HG03558 (cell line): Measurements from ENCODE around the gene PPIL4.
"Not testable (repeated sequence)": the region's sequence is repeated elsewhere in the genome, so short reads cannot be mapped to it uniquely, and the experiment has no call there.

Experiments
- ATAC-seq: cut with Tn5 transposase; IDR thresholded peaks from one replicate; pipeline ENCODE4 v1.9.1; 2021; ENCODE audit warnings: moderate number of reproducible peaks; ENCODE audit not compliant: unreplicated experiment; ENCODE audit errors: extremely low read depth

Gene PPIL4

DNA sequence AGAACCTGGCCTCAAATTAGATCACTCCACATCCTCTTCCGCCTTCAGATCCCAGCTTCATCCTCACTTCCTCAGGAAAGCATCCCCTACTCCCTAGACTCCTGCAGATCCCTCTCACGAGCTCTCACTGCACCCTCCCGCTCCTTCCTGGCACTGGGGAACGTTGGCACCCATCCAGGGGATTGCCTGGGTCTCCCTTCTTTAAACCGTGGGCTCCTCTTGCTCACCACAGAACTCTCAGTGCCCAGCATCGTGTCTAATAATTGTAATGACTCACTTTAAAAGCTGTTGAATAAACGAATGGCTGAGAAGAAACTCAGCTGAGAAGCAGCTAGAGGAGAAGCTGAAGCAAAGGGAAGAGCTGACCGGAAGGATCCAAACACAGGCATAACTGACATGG lies 81.4 kb downstream of the PPIL4 start:
- ATAC-seq = no peak

DNA sequence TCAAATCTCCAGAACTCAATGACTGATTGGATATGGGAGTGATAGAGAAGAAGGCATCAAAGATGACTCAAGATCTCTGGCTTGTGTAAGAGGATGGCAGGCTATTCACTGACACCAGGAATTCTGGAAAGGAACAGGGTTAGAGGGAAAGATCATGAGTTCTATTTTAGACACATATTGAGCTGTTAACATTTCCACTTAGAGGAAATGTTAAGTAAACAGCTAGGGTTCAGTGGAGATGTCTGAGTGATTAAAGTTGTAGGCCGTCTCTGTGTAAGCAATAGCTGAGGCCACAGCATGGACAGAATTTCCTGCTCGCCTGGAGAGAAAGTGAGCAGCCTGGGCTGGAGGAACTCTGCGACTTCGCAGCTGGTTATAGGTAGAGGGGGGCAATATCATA lies 82.1 kb downstream of the PPIL4 start:
- no peak for ATAC-seq

DNA sequence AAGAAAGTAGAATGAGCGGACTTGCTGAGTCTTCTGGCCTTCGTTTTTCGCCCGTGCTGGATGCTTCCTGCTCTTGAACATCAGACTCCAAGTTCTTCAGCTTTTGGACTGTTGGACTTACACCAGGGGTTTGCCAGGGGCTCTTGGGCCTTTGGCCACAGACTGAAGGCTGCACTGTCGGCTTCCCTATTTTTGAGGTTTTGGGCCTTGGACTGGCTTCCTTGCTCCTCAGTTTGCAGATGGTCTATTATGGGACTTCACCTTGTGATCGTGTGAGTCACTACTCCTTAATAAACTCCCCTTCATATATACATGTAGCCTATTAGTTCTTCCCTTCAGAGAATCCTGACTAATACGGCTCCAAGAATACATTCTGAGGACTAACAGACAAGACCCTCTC lies 83.1 kb downstream of the PPIL4 start:
- ATAC-seq = not testable (repeated sequence)

DNA sequence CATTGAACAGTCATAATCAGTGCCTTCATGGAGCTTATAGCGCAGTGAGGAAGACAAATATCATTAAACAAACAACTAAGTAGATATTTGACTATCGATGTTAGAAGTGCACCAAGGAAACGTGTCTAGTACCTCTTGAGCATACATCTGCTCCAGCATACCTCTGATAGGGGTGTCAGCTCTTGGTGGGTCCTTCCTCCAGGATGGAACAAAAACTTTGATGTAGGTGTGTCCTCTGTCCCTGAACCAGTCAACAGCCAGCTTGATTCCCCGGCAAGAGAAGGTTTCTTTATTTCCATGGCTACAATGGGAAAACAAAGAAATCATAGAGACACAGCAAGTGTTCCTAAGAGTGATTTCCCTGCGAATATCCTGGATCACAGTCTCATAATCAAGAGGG lies 84.2 kb downstream of the PPIL4 start:
- no peak for ATAC-seq

DNA sequence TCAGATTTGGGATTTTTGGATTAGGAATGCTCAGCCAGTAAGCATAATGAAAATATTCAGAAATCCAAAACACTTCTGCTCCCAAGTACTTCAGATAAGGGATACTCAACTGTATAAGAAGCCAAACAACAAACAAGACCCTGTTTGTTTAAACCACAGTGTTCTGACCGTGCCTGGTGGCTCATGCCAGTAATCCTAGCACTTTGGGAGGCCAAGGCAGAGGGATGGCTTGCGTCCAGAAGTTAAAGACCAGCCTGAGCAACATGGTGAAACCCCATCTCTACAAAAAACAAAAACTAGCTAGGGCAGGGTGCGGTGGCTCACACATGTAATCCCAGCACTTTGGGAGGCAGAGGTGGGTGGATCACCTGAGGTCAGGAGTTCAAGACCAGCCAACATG lies 85.6 kb downstream of the PPIL4 start:
- not testable (repeated sequence) for ATAC-seq

DNA sequence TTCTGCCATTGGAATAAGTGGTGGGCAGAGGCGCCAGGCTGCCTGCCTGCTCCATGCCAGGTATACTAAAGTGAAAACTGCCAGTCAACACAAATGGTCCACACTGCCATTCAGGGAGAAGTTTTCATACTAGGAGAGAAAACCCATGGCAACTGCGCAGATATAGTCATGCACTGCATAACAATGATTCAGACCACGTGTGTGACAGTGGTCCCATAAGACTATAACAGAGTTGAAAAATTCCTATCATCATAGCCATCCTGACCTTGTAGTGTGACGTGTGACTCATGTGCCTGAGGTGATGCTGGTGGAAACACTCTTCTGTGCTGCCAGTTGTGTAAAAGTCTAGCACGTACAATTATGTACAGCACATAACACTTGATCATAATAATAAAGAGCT lies 86.1 kb downstream of the PPIL4 start:
- no peak for ATAC-seq

DNA sequence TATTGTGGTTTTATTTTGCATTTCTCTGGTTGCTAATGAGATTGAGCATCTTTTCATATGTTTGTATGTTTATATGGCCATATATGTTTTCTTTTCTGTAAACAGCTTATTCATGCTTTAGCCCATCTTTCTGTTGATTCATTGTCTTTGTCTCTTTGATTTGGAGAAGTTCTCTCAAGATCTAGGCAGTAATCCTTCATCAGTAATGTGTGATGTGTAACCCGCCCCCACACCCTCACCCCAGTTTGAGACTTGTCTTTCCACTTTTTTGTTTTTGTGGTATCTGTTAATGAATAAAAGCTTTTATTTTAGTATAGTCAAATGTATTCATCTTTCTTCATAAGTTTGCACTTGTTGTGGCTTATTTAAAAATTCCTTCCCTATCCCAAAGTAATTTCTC lies 87.0 kb downstream of the PPIL4 start:
- ATAC-seq = no peak

DNA sequence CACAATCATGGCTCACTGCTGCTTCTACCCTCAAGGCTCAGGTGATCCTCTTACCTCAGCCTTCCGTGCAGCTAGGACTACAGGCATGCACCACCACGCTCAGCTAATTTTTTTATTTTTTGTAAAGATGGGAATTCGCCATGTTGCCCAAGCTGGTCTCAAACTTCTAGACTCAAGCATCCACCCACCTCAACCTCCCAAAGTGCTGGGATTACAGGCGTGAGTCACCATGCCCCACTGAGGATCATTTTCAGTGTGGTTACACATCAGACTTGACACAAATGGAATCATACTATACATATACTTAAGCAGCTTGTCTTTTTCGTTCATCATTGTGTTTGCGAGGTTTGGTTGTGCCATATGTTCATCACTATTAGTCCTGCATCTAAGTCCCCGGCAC lies 87.6 kb downstream of the PPIL4 start:
- no peak for ATAC-seq

DNA sequence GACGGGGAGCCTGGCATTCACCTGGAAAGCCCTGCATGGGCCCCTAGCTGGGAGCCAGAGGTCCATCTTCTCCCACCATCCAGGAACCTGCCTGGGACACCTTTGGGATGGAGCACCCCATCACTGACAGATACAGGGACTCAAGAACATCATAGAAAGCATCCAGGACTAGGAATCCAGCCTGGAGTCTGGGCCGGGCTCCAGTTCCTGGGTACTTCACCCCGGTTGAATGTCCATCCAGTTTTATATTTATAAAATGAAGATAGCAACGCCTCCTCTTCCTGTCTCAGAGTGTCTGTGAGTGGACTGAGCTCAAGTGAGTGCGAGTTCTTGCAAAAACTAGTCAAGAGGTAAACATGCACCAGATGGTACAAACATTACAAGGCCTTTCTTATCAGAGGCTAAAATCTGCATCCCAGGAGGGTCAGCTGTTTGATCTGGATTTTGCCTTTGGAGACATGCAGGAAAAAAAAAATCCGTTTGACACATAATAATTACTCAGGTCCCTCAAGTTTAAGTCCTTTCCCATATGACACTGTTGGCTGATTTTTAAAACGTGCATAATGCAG lies 88.4 kb downstream of the PPIL4 start:
- ATAC-seq = no peak

DNA sequence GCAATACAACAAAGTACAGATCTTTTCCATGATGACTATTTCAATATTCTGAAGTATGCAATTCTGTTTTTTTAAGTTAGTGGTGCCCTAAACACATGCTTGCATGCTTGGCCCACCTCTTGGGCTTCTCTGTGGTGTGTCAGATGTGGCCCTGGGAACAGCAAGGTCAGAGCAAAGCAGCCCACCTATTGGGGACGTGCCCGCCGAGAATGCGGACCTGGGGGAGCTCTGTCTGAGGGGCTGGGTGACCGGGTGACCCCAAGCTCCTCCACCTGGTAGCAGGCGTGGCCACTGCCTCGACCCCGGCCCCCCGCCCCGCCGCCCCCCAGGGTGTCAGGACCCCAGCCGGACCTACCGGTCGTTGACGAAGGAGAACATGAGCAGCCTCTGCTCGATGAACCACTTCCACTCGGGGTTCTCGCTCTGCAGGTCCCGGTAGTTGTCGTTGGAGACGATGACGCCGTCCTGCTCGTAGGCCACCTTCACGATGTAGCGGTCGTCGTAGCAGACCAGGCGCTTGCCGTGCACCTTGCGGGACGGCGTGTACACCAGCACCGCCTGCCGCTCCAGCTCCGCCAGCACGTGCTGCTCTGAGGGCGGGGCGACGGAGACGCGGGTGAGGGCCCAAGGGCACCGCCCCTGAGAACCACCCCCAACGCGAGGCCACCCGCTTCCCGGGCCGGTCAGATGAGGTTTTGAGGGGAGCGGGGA lies 89.4 kb downstream of the PPIL4 start:
- ATAC-seq = no peak

DNA sequence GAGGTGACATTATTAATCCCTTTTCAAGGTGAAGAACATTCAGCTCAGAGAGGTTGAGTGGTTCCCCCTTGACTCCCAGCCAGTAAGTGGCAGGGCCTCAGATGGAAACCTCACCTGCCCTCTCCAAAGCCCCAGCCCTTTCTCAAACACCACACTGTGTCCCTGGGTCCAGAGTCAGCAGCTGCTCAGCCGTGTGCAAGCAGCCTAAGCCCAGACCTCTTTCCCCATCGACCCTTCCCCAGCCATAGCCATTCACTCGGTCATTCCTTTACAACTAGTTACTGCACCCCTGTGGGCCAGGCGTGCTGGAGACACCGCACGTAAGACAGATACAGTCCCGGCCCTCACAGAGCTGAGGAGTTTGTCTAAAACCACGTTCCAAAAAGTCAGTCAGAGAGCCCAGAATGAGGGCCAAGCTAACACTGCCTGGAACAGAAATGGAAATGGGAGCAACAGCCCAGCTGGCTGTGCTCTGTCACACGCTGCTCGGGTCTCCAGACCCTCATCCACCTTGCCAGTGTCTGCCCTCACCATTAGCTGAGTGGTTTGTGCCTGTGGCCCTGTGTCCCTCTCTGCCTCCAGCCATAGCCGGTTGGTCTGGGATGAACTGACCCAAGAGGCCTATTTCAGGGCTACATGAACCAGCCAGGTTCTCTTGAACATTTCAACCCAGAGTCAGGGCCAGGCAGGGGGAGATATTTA lies 90.7 kb downstream of the PPIL4 start:
- no peak for ATAC-seq
